ENCODE results near the gene SEC22C. TPM values are rescaled to one million over a fixed set of nuclear protein-coding genes. Genes with fewer than 3 reads are reported as not detected.

The SEC22C gene
- total and polyA plus RNA-seq, 2 of the 4 experiments (the other 2 are of a cell fraction) = 24.0 to 43.9 TPM

DNA sequence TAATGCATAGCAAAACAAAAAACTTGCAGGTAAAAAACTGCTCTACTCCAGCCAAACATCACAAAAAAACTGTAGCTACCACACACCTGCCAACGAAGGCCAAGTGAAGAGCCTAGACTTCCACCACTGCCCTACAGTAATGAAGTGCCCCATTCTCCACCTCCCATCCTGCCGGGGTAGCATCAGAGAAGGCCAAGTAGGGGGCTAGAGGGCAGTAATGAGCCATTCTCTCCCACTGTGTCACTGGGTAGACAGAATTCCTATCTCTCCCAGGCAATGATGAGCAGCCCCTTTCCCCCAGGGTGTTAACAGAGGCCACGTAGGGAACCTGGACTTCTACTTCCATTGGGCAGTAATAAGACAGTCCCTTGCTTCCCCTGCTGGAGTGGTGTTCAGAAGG is 9.5 kb downstream of the SEC22C start:
- Histone ChIP-seq H3K4ac (ENCODE audit: low read depth, low read length) (no peak overlapping the region), H3K14ac (replicated peaks; ENCODE audit: low read depth, low read length) (no peak overlapping the region), H2AFZ (replicated peaks; ENCODE audit: low read length, poor library complexity) (no peak overlapping the region), H2BK15ac (ENCODE audit: low read depth, low read length) (no peak overlapping the region), H3K27ac (ENCODE audit: insufficient read depth, low read length) (no peak overlapping the region), H3K9me3 (ENCODE audit: control insufficient read depth, insufficient read depth, low read length) (no peaks in the 10 kb centered on the region), H2AK5ac (ENCODE audit: low read depth, low read length) (no peak overlapping the region), H4K20me1 (ENCODE audit: insufficient read depth, low read length) (peaks cover 9% of the 10 kb centered on the region), H2BK5ac (ENCODE audit: low read depth, low read length, poor library complexity, severe bottlenecking) (no peak overlapping the region), H3K9ac (ENCODE audit: low read depth, low read length) (no peak overlapping the region), H2BK20ac (ENCODE audit: low read depth, low read length) (no peak overlapping the region), H4K91ac (ENCODE audit: insufficient read depth, low read depth, low read length) (no peak overlapping the region), H3K9me1 (ENCODE audit: insufficient read depth, low read length) (0 out of 2 replicates have a peak, but pooled peaks cover 3% of the 10 kb centered on the region), H3K27me3 (ENCODE audit: control insufficient read depth, insufficient read depth, low read length) (no peaks in the 10 kb centered on the region), H3K23ac (ENCODE audit: low read depth, low read length) (no peak overlapping the region), H3K4me2 (ENCODE audit: low read depth, low read length) (no peak overlapping the region), H3K36me3 (ENCODE audit: control insufficient read depth, insufficient read depth, low read length) (peaks cover 17% of the 10 kb centered on the region), H2BK120ac (ENCODE audit: low read depth, low read length) (no peak overlapping the region), H3K4me1 (ENCODE audit: control insufficient read depth, insufficient read depth, low read length) (no peaks in the 10 kb centered on the region), H3K4me3 (ENCODE audit: insufficient read depth, low read depth, low read length) (no peak overlapping the region), H4K5ac (ENCODE audit: low read depth, low read length) (no peak overlapping the region), H2AK9ac (replicated peaks; ENCODE audit: low read depth, low read length, poor library complexity) (no peak overlapping the region), H4K8ac (ENCODE audit: low read depth in 2 of 2, low read length in 2 of 2) (no peak overlapping the region), H3K18ac (ENCODE audit: low read depth, low read length) (no peak overlapping the region), H3K56ac (ENCODE audit: extremely low read depth, insufficient read depth, low read length) (no peak overlapping the region), H3K79me1 (ENCODE audit: low read depth in 1 of 2, low read length in 2 of 2) (peaks cover 36 to 38% of the 10 kb centered on the region in 2 experiments)
- no CpG with 5 or more reads among the region's 3 CpGs for WGBS, 2 experiments (ENCODE audit: extremely low coverage in 2 of 2, insufficient read length in 1 of 2)
- TF ChIP-seq, protein P1, sequence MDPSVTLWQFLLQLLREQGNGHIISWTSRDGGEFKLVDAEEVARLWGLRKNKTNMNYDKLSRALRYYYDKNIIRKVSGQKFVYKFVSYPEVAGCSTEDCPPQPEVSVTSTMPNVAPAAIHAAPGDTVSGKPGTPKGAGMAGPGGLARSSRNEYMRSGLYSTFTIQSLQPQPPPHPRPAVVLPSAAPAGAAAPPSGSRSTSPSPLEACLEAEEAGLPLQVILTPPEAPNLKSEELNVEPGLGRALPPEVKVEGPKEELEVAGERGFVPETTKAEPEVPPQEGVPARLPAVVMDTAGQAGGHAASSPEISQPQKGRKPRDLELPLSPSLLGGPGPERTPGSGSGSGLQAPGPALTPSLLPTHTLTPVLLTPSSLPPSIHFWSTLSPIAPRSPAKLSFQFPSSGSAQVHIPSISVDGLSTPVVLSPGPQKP (IDR thresholded peaks at IDR 0.05; ENCODE audit: borderline replicate concordance, low read depth, low read length) = no peak
- TF ChIP-seq RFX5 (IDR thresholded peaks at IDR 0.05; ENCODE audit: low read depth, low read length) (no peak), POLR2A (IDR thresholded peaks at IDR 0.05; ENCODE audit: low read depth, low read length) (no peak), SMC3 (IDR thresholded peaks at IDR 0.05; ENCODE audit: low read depth, low read length) (peak; percentile 34; the same call in 1 of the 2 replicates), CHD1 (IDR thresholded peaks at IDR 0.05; ENCODE audit: low read depth, low read length) (no peak), FOS (IDR thresholded peaks at IDR 0.05; ENCODE audit: low read depth, low read length) (no peak), MAFK (IDR thresholded peaks at IDR 0.05; ENCODE audit: low read depth, low read length) (no peak), RCOR1 (IDR thresholded peaks at IDR 0.05; ENCODE audit: insufficient replicate concordance, low read length) (no peak), NFE2L2 (IDR thresholded peaks at IDR 0.05; ENCODE audit: low read depth, low read length) (no peak), BHLHE40 (IDR thresholded peaks at IDR 0.05; ENCODE audit: low read depth, low read length) (no peak), CEBPB (IDR thresholded peaks at IDR 0.05; ENCODE audit: low read depth, low read length) (no peak), MXI1 (IDR thresholded peaks at IDR 0.05; ENCODE audit: borderline replicate concordance, low read depth, low read length) (no peak), MAZ (IDR thresholded peaks at IDR 0.05; ENCODE audit: borderline replicate concordance, low read depth, low read length) (0 out of 2 replicates have a peak, but pooled peaks have one; percentile 45), RAD21 (IDR thresholded peaks at IDR 0.05; ENCODE audit: low read length) (peak; percentile 58)
- TF ChIP-seq, protein P2, sequence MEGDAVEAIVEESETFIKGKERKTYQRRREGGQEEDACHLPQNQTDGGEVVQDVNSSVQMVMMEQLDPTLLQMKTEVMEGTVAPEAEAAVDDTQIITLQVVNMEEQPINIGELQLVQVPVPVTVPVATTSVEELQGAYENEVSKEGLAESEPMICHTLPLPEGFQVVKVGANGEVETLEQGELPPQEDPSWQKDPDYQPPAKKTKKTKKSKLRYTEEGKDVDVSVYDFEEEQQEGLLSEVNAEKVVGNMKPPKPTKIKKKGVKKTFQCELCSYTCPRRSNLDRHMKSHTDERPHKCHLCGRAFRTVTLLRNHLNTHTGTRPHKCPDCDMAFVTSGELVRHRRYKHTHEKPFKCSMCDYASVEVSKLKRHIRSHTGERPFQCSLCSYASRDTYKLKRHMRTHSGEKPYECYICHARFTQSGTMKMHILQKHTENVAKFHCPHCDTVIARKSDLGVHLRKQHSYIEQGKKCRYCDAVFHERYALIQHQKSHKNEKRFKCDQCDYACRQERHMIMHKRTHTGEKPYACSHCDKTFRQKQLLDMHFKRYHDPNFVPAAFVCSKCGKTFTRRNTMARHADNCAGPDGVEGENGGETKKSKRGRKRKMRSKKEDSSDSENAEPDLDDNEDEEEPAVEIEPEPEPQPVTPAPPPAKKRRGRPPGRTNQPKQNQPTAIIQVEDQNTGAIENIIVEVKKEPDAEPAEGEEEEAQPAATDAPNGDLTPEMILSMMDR (conservative IDR thresholded peaks at IDR 0.05; ENCODE audit: low read depth, low read length) = peak; percentile 50
- TF ChIP-seq, protein P3, sequence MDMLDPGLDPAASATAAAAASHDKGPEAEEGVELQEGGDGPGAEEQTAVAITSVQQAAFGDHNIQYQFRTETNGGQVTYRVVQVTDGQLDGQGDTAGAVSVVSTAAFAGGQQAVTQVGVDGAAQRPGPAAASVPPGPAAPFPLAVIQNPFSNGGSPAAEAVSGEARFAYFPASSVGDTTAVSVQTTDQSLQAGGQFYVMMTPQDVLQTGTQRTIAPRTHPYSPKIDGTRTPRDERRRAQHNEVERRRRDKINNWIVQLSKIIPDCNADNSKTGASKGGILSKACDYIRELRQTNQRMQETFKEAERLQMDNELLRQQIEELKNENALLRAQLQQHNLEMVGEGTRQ (IDR thresholded peaks at IDR 0.05; ENCODE audit: low read depth, low read length) = no peak
- POLR2A ChIA-PET (ENCODE audit: unreplicated experiment) = no interaction called here
- no TSS peak for BruUV-seq (replicated peaks)
- intact Hi-C loops (cut with micrococcal nuclease) = no loop called here
- CTCF ChIA-PET = interaction anchor here (0.6 kb wide), 2 partner anchors 49 to 551 kb away, joined by 3 to 8 read pairs; no protein-coding TSS in a partner anchor
- DNase-seq (peak; percentile 31), ATAC-seq (ENCODE audit: low read depth) (peak; percentile 88)
- dilution Hi-C loops (cut with HindIII; ENCODE audit: low sequenced_read_pairs, unreplicated experiment) = no loop called here
- in situ Hi-C loops (cut with MboI; ENCODE audit: low sequenced_read_pairs) = no loop called here

All from IMR-90 (cell line).